Central memory CD8-positive, alpha-beta T cell (primary cell): ENCODE results near the gene SWT1.
"Not testable (repeated sequence)": the region's sequence is repeated elsewhere in the genome, so short reads cannot be mapped to it uniquely, and the experiment has no call there.

Experiments used
- ATAC-seq: fragments of 150-1000 bp; cut with Tn5 transposase; replicated peaks from 2 replicates; pipeline ENCODE4 v1.10.0; 2022; ENCODE audit warnings: mild to moderate bottlenecking, moderate FRiP score, moderate number of reproducible peaks; ENCODE audit not compliant: poor library complexity, severe bottlenecking; ENCODE audit errors: extremely low read depth
- DNase-seq, 2 donors: peaks; one replicate each; pipeline ENCODE4 v3.0.0; 2021; ENCODE audit warnings: low spot score in 2 of 2
- H3K27ac Mint-ChIP-seq: one replicate; pipeline ENCODE4 v1.8.0; 2022; ENCODE audit warnings: low read depth, mild to moderate bottlenecking, moderate library complexity, mixed read lengths
- H3K27me3 Mint-ChIP-seq: one replicate; pipeline ENCODE4 v1.8.0; 2022; ENCODE audit warnings: mixed read lengths
- H3K36me3 Mint-ChIP-seq: one replicate; pipeline ENCODE4 v1.8.0; 2022; ENCODE audit warnings: mild to moderate bottlenecking, moderate library complexity, mixed read lengths; ENCODE audit not compliant: insufficient read depth
- H3K4me1 Mint-ChIP-seq: one replicate; pipeline ENCODE4 v1.8.0; 2022; ENCODE audit warnings: mixed read lengths
- H3K4me3 Mint-ChIP-seq: one replicate; pipeline ENCODE4 v1.8.0; 2022; ENCODE audit warnings: mild to moderate bottlenecking, moderate library complexity, mixed read lengths
- H3K9me3 Mint-ChIP-seq: one replicate; pipeline ENCODE4 v1.8.0; 2022; ENCODE audit warnings: mixed read lengths

The SWT1 gene

DNA sequence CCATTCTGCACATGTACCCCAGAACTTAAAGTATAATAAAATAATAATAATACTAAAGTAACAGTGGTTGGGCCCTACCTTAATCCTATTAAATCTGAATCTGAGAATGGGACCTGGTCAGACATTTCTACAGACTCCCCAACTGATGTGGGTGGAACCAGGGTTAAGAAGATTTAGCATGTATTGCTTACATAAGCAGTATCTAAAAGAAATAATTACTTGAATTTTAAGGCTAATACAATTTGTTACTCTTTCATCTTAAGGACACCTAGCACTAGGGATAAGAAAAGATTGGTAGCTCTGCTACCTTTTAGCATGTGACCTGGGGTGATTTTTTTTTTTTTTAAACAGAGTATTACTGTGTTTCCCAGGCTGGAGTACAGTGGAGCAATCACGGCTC lies 80.7 kb downstream of the SWT1 start:
- ATAC-seq, result no peak
- H3K36me3 Mint-ChIP-seq, result peaks cover 1% of the 10 kb centered on the region
- H3K27ac Mint-ChIP-seq, result no peak overlapping the region

DNA sequence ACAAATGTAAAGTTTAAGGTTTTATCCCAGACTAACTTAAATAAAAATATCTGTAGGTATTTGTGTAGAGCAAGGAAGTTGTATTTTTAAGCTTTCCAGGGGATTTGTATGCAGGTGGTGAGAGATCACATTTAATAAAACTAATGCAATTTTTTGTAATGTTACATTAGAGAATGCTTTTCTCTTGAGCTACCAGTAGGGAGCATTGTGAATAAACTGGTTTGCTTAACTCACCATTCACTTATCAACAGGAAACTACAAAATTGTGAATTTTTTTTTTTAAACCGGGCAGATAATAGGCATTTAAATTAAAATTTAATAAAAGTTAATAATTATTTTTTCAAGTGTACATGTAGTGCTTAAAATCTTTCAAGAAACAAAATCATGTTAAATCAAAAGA lies 81.5 kb downstream of the SWT1 start:
- no peaks in the 10 kb centered on the region for H3K27me3 Mint-ChIP-seq
- ATAC-seq (peak; percentile 40), DNase-seq (no peak)
- no peak overlapping the region for H3K4me3 Mint-ChIP-seq
- H3K36me3 Mint-ChIP-seq, result peaks cover 1% of the 10 kb centered on the region
- no peak overlapping the region for H3K27ac Mint-ChIP-seq
- no peaks in the 10 kb centered on the region for H3K4me1 Mint-ChIP-seq
- no peaks in the 10 kb centered on the region for H3K9me3 Mint-ChIP-seq

More for the DNA sequence above, 80.7 kb downstream of the SWT1 start:
- Mint-ChIP-seq H3K4me1 (no peaks in the 10 kb centered on the region), H3K27me3 (no peaks in the 10 kb centered on the region), H3K4me3 (no peak overlapping the region), H3K9me3 (no peaks in the 10 kb centered on the region)
- no peak for DNase-seq

DNA sequence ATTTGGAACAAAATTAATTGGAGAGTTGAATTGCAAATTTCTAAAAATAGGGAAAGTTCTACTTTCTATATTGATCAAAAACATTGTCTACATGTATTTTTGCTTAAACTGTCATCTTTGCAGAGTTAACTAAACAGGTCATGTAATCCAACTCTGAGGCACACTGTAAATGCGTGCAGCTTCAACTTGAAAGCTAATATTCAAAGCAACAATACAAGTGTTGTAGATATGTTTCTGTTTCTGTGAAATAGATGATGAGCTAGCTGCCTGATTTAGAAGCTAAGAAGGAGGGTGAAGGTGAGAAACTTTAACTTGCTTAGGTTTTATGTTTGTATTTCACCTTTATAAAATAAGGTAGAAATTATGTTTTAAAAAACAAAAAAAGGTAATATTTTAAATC lies 82.9 kb downstream of the SWT1 start:
- no peak for ATAC-seq
- no peaks in the 10 kb centered on the region for H3K27me3 Mint-ChIP-seq
- H3K9me3 Mint-ChIP-seq, result no peaks in the 10 kb centered on the region
- H3K4me3 Mint-ChIP-seq, result no peak overlapping the region
- no peaks in the 10 kb centered on the region for H3K4me1 Mint-ChIP-seq
- no peak overlapping the region for H3K27ac Mint-ChIP-seq
- H3K36me3 Mint-ChIP-seq, result peaks cover 1% of the 10 kb centered on the region
- DNase-seq, result no peak

DNA sequence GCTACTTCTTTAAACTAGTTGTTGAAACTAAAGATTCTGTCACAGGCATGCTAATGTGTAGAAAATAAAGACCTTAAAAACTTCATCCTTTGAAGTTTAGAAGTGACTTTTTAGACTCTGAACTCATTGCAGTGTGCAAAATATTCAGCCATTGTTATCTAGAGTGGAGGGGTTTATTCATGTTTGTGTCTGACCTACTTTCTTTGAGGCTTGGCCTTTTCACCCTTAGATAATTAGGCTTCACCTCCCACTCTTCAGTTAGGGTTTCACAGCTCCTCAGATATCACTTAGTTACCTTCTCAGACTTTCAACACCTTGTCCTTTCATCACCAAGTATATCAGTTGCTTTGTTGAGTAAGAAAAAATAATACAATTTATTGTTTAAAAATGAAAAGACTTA lies 84.2 kb downstream of the SWT1 start:
- no peaks in the 10 kb centered on the region for H3K27me3 Mint-ChIP-seq
- H3K36me3 Mint-ChIP-seq, result peaks cover 1% of the 10 kb centered on the region
- peak; percentile 19 for ATAC-seq
- no peaks in the 10 kb centered on the region for H3K9me3 Mint-ChIP-seq
- no peak for DNase-seq
- no peak overlapping the region for H3K4me3 Mint-ChIP-seq
- H3K4me1 Mint-ChIP-seq, result no peaks in the 10 kb centered on the region
- no peak overlapping the region for H3K27ac Mint-ChIP-seq

DNA sequence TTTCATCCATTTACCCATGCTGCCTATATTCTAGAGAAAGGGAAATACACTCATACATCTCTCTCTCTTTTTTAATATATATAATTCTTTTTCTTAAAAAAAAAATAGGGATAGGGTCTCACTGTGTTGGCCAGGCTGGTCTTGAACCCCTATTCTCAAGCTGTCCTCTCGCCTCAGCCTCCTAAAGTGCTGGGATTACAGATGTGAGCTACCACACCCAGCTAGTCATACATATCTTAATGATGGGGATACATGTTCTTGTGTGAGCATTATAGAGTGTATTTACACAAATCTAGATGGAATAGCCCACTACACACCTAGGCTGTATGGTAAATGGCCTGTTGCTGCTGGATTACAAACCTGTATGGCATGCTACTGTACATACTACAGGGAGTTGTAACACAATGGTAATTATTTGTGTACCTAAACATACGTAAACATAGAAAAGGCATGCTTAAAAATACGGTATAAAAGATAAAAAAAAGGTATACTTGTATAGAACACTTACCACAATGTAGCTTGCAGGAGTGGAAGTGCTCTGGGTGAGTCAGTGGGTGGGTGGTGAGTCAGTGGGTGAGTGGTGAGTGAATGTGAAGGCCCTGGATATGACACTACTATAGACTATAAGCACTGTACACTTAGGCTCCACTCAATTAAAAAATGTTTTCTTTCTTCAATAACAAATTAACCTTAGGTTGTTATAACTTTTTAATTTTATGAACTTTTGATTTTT lies 87.2 kb downstream of the SWT1 start:
- no peaks in the 10 kb centered on the region for H3K9me3 Mint-ChIP-seq
- no peaks in the 10 kb centered on the region for H3K27me3 Mint-ChIP-seq
- H3K4me1 Mint-ChIP-seq, result no peaks in the 10 kb centered on the region
- H3K36me3 Mint-ChIP-seq, result no peaks in the 10 kb centered on the region
- ATAC-seq (no peak), DNase-seq (no peak)
- no peak overlapping the region for H3K27ac Mint-ChIP-seq
- H3K4me3 Mint-ChIP-seq, result no peak overlapping the region

DNA sequence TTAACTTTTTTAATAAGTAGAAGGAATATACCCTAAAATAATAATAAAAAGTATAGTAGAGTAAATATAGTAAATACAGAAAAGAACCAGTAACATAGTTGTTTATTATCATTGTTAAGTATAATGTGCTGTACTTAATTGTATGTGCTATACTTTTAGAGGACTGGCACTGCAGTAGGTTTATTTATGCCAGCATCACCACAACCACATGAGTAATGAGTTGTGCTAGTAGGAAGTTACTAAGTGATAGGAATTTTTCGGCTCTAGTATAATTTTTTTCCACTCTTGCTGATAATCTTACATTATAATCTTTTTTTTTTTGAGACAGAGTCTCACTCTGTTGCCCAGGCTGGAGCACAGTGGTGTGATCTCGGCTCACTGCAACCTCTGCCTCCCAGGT lies 88.5 kb downstream of the SWT1 start:
- Mint-ChIP-seq H3K9me3 (no peaks in the 10 kb centered on the region), H3K36me3 (no peaks in the 10 kb centered on the region), H3K27ac (no peak overlapping the region), H3K27me3 (no peaks in the 10 kb centered on the region), H3K4me1 (no peaks in the 10 kb centered on the region), H3K4me3 (no peak overlapping the region)
- DNase-seq (no peak), ATAC-seq (no peak)

DNA sequence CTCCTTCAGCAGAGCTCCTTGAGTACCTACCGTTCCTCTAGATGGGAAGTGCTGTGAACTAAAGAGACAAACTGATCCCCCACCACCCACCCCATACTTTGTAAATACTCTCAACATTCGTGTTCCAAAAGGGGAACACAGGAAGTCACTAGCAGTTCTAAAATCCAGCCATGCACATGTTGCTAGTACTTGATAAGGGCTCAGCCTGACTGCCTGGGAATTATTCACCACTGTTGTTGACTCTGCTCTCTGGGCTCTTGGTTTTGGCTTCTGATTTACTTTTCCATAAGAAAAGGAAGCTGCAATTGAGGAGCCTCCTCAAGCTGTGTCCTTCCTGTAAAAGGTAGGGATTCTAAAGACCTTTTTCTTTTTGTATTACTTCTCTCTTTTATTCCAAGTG lies 92.6 kb downstream of the SWT1 start:
- Mint-ChIP-seq H3K4me3 (no peak overlapping the region), H3K27me3 (no peaks in the 10 kb centered on the region), H3K27ac (no peak overlapping the region), H3K36me3 (no peaks in the 10 kb centered on the region), H3K9me3 (no peaks in the 10 kb centered on the region), H3K4me1 (no peaks in the 10 kb centered on the region)
- DNase-seq (no peak), ATAC-seq (no peak)

DNA sequence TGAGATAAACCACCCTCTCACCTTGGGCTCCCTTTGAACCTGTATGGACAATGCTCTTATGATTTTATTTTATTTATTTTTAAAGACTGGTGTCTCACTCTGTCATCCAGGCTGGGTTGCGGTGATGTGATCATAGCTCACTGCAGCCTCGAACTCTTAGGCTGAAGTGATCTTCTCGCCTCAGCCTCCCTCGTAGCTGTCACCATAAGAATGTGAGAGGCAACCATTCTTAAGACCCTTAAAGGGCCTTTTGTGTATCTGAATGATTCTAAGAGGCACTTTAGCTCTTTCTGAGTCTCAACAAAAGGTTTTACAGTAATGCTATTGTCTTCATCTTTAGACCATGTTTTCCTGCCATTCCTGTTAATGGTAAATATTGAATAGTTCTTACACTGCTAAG lies 93.1 kb downstream of the SWT1 start:
- Mint-ChIP-seq H3K27ac (no peak overlapping the region), H3K4me3 (no peak overlapping the region), H3K36me3 (no peaks in the 10 kb centered on the region), H3K9me3 (no peaks in the 10 kb centered on the region), H3K27me3 (no peaks in the 10 kb centered on the region), H3K4me1 (no peaks in the 10 kb centered on the region)
- ATAC-seq (no peak), DNase-seq (no peak)

DNA sequence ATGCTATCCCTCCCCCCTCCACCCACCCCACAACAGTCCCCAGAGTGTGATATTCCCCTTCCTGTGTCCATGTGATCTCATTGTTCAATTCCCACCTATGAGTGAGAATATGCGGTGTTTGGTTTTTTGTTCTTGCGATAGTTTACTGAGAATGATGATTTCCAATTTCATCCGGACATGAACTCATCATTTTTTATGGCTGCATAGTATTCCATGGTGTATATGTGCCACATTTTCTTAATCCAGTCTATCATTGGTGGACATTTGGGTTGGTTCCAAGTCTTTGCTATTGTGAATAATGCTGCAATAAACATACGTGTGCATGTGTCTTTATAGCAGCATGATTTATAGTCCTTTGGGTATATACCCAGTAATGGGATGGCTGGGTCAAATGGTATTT lies 95.0 kb downstream of the SWT1 start:
- not testable (repeated sequence) for H3K9me3 Mint-ChIP-seq, ATAC-seq, H3K4me3 Mint-ChIP-seq, H3K27me3 Mint-ChIP-seq, H3K36me3 Mint-ChIP-seq, H3K27ac Mint-ChIP-seq, DNase-seq, H3K4me1 Mint-ChIP-seq

DNA sequence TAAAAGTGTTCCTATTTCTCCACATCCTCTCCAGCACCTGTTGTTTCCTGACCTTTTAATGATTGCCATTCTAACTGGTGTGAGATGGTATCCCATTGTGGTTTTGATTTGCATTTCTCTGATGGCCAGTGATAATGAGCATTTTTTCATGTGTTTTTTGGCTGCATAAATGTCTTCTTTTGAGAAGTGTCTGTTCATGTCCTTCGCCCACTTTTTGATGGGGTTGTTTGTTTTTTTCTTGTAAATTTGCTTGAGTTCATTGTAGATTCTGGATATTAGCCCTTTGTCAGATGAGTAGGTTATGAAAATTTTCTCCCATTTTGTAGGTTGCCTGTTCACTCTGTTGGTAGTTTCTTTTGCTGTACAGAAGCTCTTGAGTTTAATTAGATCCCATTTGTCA lies 95.4 kb downstream of the SWT1 start:
- DNase-seq, H3K27me3 Mint-ChIP-seq, H3K9me3 Mint-ChIP-seq, H3K27ac Mint-ChIP-seq, H3K36me3 Mint-ChIP-seq, H3K4me1 Mint-ChIP-seq, ATAC-seq, H3K4me3 Mint-ChIP-seq: not testable (repeated sequence)

DNA sequence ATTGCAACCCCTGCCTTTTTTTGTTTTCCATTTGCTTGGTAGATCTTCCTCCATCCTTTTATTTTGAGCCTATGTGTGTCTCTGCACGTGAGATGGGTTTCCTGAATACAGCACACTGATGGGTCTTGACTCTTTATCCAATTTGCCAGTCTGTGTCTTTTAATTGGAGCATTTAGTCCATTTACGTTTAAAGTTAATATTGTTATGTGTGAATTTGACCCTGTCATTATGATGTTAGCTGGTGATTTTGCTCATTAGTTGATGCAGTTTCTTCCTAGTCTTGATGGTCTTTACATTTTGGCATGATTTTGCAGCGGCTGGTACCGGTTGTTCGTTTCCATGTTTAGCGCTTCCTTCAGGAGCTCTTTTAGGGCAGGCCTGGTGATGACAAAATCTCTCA lies 98.6 kb downstream of the SWT1 start:
- H3K4me3 Mint-ChIP-seq, H3K4me1 Mint-ChIP-seq, H3K27me3 Mint-ChIP-seq, DNase-seq, H3K36me3 Mint-ChIP-seq, H3K27ac Mint-ChIP-seq, H3K9me3 Mint-ChIP-seq, ATAC-seq: not testable (repeated sequence)

DNA sequence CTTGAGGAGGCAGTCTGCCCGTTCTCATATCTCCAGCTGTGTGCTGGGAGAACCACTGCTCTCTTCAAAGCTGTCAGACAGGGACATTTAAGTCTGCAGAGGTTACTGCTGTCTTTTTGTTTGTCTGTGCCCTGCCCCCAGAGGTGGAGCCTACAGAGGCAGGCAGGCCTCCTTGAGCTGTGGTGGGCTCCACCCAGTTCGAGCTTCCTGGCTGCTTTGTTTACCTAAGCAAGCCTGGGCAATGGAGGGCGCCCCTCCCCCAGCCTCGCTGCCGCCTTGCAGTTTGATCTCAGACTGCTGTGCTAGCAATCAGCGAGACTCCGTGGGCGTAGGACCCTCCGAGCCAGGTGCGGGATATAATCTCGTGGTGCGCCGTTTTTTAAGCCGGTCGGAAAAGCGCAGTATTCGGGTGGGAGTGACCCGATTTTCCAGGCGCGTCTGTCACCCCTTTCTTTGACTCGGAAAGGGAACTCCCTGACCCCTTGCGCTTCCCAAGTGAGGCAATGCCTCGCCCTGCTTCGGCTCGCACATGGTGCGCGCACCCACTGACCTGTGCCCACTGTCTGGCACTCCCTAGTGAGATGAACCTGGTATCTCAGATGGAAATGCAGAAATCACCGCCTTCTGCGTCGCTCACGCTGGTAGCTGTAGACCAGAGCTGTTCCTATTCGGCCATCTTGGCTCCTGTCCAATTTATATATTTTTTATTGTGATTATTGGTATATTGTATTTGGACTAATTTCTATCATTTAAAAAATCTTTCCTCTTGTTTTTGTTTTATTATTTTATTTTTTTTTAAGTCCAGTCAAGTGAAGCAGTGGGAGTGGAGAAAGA lies 100.4 kb downstream of the SWT1 start:
- Mint-ChIP-seq H3K4me3 (peak overlapping the region; percentile 63), H3K27ac (peak overlapping the region; percentile 82)
- not testable (repeated sequence) for H3K27me3 Mint-ChIP-seq, H3K4me1 Mint-ChIP-seq, H3K9me3 Mint-ChIP-seq, H3K36me3 Mint-ChIP-seq, ATAC-seq, DNase-seq

DNA sequence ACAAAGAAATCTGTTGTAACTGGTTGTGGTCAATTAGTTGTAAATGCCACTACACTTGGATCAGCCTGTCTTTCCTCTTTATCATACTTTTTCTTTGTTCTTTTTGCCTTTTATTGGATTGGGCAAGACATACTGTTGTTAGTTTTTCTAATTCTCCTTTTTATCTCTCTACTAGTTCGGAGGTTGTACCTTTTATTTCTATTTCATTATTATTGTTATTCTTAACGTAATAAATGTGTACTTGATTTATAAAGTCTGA lies 100.9 kb downstream of the SWT1 start:
- Mint-ChIP-seq H3K27ac (peak overlapping the region; percentile 82), H3K9me3 (no peaks in the 10 kb centered on the region), H3K27me3 (no peaks in the 10 kb centered on the region), H3K4me3 (peak overlapping the region; percentile 63), H3K36me3 (no peaks in the 10 kb centered on the region), H3K4me1 (peaks cover 8% of the 10 kb centered on the region)
- no peak for DNase-seq
- ATAC-seq, result no peak
